Astrocyte (in vitro differentiated cells and primary cell): ENCODE data around the gene YPEL5.

ENCODE experiments used
- CTCF ChIP-seq: IDR thresholded peaks from 2 replicates; pipeline ENCODE4 v1.5.1; 2011; ENCODE audit warnings: low read depth, mild to moderate bottlenecking, inconsistent platforms, low read length, moderate library complexity; ENCODE audit not compliant: insufficient read depth
- EZH2 ChIP-seq: IDR thresholded peaks from 2 replicates; pipeline ENCODE4 v1.6.1; 2012; ENCODE audit warnings: mild to moderate bottlenecking, low read length, inconsistent platforms; ENCODE audit not compliant: insufficient read depth

DNA sequence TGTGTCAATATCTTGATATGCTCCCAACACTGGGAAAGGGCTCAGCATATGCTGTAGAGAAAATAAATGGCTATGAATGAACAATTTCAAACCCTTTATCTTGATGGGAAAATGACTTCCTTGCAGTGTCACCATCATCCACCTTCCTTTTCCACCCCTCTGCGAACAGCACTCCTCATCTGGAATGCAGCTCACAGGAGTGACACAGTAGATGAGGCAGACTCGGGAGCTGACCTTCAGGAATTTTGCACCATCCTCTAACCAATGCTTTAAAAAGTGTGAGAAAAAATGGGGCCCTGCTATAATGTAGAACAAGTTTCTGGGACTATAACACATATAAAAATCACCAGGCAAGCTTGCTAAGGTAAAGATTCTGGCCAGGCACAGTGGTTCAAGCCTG is 41.3 kb upstream of the YPEL5 start:
- no peak for TF ChIP-seq CTCF
- no peak for TF ChIP-seq EZH2
